ENCODE measurements around the gene CYP4F11. TPM values are rescaled to one million over a fixed set of nuclear protein-coding genes. Genes with fewer than 3 reads are reported as not detected.

CYP4F11 gene
- total RNA-seq, 1 donor from 2014 or later: not detected

DNA sequence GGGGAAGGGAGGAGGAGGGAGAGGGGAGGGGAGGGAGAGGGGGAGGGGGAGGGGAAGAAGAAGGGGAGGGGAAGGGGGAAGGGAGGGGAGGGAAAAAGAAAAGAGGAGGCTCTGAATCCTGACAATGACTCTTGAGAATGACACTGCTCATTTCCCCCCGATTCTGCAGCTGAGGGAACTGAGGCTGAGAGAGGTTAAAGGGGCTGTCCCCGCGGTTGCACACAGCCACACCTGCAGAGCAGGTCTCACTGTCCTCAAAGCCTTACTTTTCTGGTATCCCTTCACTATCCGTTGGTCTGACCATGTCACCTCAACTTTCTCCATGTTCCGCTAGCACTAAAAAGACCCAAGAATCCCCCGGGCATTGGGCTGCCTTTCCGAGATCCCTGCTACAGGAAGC, 71.9 kb downstream of the CYP4F11 start:
- Mint-ChIP-seq H3K4me1 (ENCODE audit: low read depth, unreplicated experiment) (no peaks in the 10 kb centered on the region), H3K36me3 (ENCODE audit: unreplicated experiment) (peaks cover 3% of the 10 kb centered on the region), H3K9me3 (ENCODE audit: unreplicated experiment) (no peaks in the 10 kb centered on the region), H3K27me3 (ENCODE audit: unreplicated experiment) (peaks cover 5% of the 10 kb centered on the region), H3K4me3 (ENCODE audit: unreplicated experiment) (no peak overlapping the region), H3K27ac (ENCODE audit: unreplicated experiment) (no peak overlapping the region)
- no peak for DNase-seq
- TF ChIP-seq, protein P1, sequence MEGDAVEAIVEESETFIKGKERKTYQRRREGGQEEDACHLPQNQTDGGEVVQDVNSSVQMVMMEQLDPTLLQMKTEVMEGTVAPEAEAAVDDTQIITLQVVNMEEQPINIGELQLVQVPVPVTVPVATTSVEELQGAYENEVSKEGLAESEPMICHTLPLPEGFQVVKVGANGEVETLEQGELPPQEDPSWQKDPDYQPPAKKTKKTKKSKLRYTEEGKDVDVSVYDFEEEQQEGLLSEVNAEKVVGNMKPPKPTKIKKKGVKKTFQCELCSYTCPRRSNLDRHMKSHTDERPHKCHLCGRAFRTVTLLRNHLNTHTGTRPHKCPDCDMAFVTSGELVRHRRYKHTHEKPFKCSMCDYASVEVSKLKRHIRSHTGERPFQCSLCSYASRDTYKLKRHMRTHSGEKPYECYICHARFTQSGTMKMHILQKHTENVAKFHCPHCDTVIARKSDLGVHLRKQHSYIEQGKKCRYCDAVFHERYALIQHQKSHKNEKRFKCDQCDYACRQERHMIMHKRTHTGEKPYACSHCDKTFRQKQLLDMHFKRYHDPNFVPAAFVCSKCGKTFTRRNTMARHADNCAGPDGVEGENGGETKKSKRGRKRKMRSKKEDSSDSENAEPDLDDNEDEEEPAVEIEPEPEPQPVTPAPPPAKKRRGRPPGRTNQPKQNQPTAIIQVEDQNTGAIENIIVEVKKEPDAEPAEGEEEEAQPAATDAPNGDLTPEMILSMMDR (IDR thresholded peaks at IDR 0.05; ENCODE audit: partially characterized antibody, unreplicated experiment): no peak

Other genes starting within 250 kb of the CYP4F11 start
- not detected for gene OR10H2, start 206.5 kb downstream of the CYP4F11 start, total RNA-seq (ENCODE audit: unreplicated experiment)
- gene OR10H3, start 196.5 kb downstream of the CYP4F11 start, total RNA-seq (ENCODE audit: unreplicated experiment): not detected
- not detected for gene OR10H5, start 146.9 kb downstream of the CYP4F11 start, total RNA-seq (ENCODE audit: unreplicated experiment)
- gene OR10H1, start 118.9 kb downstream of the CYP4F11 start, total RNA-seq (ENCODE audit: unreplicated experiment): not detected
- gene CYP4F2, start 36.5 kb downstream of the CYP4F11 start, total RNA-seq (ENCODE audit: unreplicated experiment): not detected
- gene OR10H4, start 14.5 kb upstream of the CYP4F11 start, total RNA-seq (ENCODE audit: unreplicated experiment): not detected
- gene TPM4, start 142.0 kb upstream of the CYP4F11 start, total RNA-seq (ENCODE audit: unreplicated experiment): 310 TPM
- gene RAB8A, start 177.4 kb upstream of the CYP4F11 start, total RNA-seq (ENCODE audit: unreplicated experiment): 58.9 TPM
- not detected for gene HSH2D, start 209.2 kb upstream of the CYP4F11 start, total RNA-seq (ENCODE audit: unreplicated experiment)
- gene CIB3, start 239.0 kb upstream of the CYP4F11 start, total RNA-seq (ENCODE audit: unreplicated experiment): not detected

All from glutamatergic neuron (in vitro differentiated cells).